Parathyroid adenoma (tissue), 2 donors: ENCODE measurements around the gene PTGFRN.

Source experiments
- H2AFZ ChIP-seq: fragments of 300-600 bp; sonication (generic); one replicate; pipeline ENCODE4 v1.7.0; 2017; ENCODE audit warnings: antibody characterized with exemption, mild to moderate bottlenecking
- H3K27ac ChIP-seq: fragments of 300-600 bp; sonication (generic); one replicate; pipeline ENCODE4 v1.7.0; 2017
- H3K27me3 ChIP-seq: fragments of 300-600 bp; sonication (generic); one replicate; pipeline ENCODE4 v1.7.0; 2017; ENCODE audit warnings: low read length; ENCODE audit not compliant: control insufficient read depth, insufficient read depth
- H3K36me3 ChIP-seq: fragments of 300-600 bp; sonication (generic); one replicate; pipeline ENCODE4 v1.7.0; 2017; ENCODE audit warnings: low read length; ENCODE audit not compliant: control insufficient read depth, insufficient read depth
- H3K4me1 ChIP-seq: fragments of 300-600 bp; sonication (generic); one replicate; pipeline ENCODE4 v1.7.0; 2017; ENCODE audit warnings: control low read depth
- H3K4me2 ChIP-seq: fragments of 300-600 bp; sonication (generic); one replicate; pipeline ENCODE4 v1.7.0; 2017; ENCODE audit warnings: low read length
- H3K4me3 ChIP-seq: fragments of 300-600 bp; sonication (generic); one replicate; pipeline ENCODE4 v1.7.0; 2017; ENCODE audit warnings: low read depth, low read length
- H3K79me2 ChIP-seq: fragments of 300-600 bp; sonication (generic); one replicate; pipeline ENCODE4 v1.7.0; 2017; ENCODE audit warnings: control low read depth
- H3K9ac ChIP-seq: fragments of 300-600 bp; sonication (generic); one replicate; pipeline ENCODE4 v1.7.0; 2017; ENCODE audit warnings: mild to moderate bottlenecking
- H3K9me3 ChIP-seq: fragments of 300-600 bp; sonication (generic); one replicate; pipeline ENCODE4 v1.7.0; 2017; ENCODE audit warnings: low read length; ENCODE audit not compliant: control insufficient read depth
- CTCF ChIP-seq: fragments of 300-600 bp; sonication (generic); IDR thresholded peaks from one replicate; pipeline ENCODE4 v1.7.0; 2017; ENCODE audit warnings: antibody characterized with exemption, mild to moderate bottlenecking
- donor health status: primary hyperparathyroidism.

The PTGFRN gene

GRCh38 chr1:116889380-116889779, 20.3 kb upstream of the PTGFRN start:
- no peak overlapping the region for H3K4me2 ChIP-seq
- H3K4me3 ChIP-seq, result no peak overlapping the region
- H3K27ac ChIP-seq, result no peak overlapping the region
- H3K4me1 ChIP-seq, result no peaks in the 10 kb centered on the region
- no peak overlapping the region for H2AFZ ChIP-seq
- H3K36me3 ChIP-seq, result no peaks in the 10 kb centered on the region
- H3K9ac ChIP-seq, result no peak overlapping the region
- no peaks in the 10 kb centered on the region for H3K9me3 ChIP-seq
- TF ChIP-seq CTCF, result no peak
- no peaks in the 10 kb centered on the region for H3K27me3 ChIP-seq
- no peaks in the 10 kb centered on the region for H3K79me2 ChIP-seq

GRCh38 chr1:116891396-116892079, 18.2 kb upstream of the PTGFRN start:
- H3K79me2 ChIP-seq, result no peaks in the 10 kb centered on the region
- no peak overlapping the region for H3K9ac ChIP-seq
- H3K27ac ChIP-seq, result no peak overlapping the region
- no peaks in the 10 kb centered on the region for H3K9me3 ChIP-seq
- no peaks in the 10 kb centered on the region for H3K4me1 ChIP-seq
- H3K4me2 ChIP-seq, result no peak overlapping the region
- no peak overlapping the region for H2AFZ ChIP-seq
- no peak overlapping the region for H3K4me3 ChIP-seq
- no peak for TF ChIP-seq CTCF
- H3K27me3 ChIP-seq, result no peaks in the 10 kb centered on the region
- H3K36me3 ChIP-seq, result no peaks in the 10 kb centered on the region

- Histone ChIP-seq H3K27ac (no peak overlapping the region), H3K36me3 (no peaks in the 10 kb centered on the region), H3K27me3 (no peaks in the 10 kb centered on the region), H3K9ac (no peak overlapping the region), H3K4me1 (no peaks in the 10 kb centered on the region), H3K9me3 (no peaks in the 10 kb centered on the region), H3K4me3 (no peak overlapping the region), H3K4me2 (no peak overlapping the region), H2AFZ (no peak overlapping the region), H3K79me2 (no peaks in the 10 kb centered on the region)
- no peak for TF ChIP-seq CTCF
Measured at GRCh38 chr1:116895073-116895472, 14.6 kb upstream of the PTGFRN start.

- H3K9ac ChIP-seq, result no peak overlapping the region
- no peak overlapping the region for H3K4me2 ChIP-seq
- no peak for TF ChIP-seq CTCF
- no peaks in the 10 kb centered on the region for H3K27me3 ChIP-seq
- no peaks in the 10 kb centered on the region for H3K79me2 ChIP-seq
- no peaks in the 10 kb centered on the region for H3K4me1 ChIP-seq
- no peak overlapping the region for H3K27ac ChIP-seq
- H3K36me3 ChIP-seq, result no peaks in the 10 kb centered on the region
- no peak overlapping the region for H2AFZ ChIP-seq
- H3K9me3 ChIP-seq, result no peaks in the 10 kb centered on the region
- no peak overlapping the region for H3K4me3 ChIP-seq
Measured at GRCh38 chr1:116899529-116899928, 10.2 kb upstream of the PTGFRN start.
